SU-DHL-6 (cell line): Measurements from ENCODE around the gene FAM170B.

ENCODE experiments used
- CTCF ChIP-seq: fragments of 200-600 bp; sonication (generic); IDR thresholded peaks from one replicate; pipeline ENCODE4 v1.5.1; 2017; ENCODE audit warnings: antibody characterized with exemption, mild to moderate bottlenecking, low read length, moderate library complexity; ENCODE audit not compliant: insufficient read depth, poor library complexity, severe bottlenecking
- EZH2phosphoT487 ChIP-seq: fragments of 200-600 bp; sonication (generic), shearing (Covaris generic); conservative IDR thresholded peaks from 2 replicates; pipeline ENCODE4 v1.6.1; 2018; ENCODE audit warnings: mild to moderate bottlenecking, antibody characterized with exemption, low read length, moderate library complexity, mixed read lengths

- no peak for TF ChIP-seq EZH2phosphoT487
- no peak for TF ChIP-seq CTCF
These were observed 45.0 kb upstream of the FAM170B start for GRCh38 chr10:49178489-49179471.
